Testis (tissue), 3 donors: ENCODE data around the gene SMIM23. TPM values are rescaled to one million over a fixed set of nuclear protein-coding genes. Genes with fewer than 3 reads are reported as not detected.

Source experiments
- DNase-seq: peaks from one replicate; pipeline ENCODE4 v3.0.0-alpha.2; 2019
- H3K27ac ChIP-seq, 2 donors: fragments of 200-600 bp; sonication (generic); one replicate each; pipeline ENCODE4 v1.5.1; 2019
- H3K27me3 ChIP-seq: fragments of 200-600 bp; sonication (generic); one replicate; pipeline ENCODE4 v1.5.1; 2019
- H3K36me3 ChIP-seq: fragments of 200-600 bp; sonication (generic); one replicate; pipeline ENCODE4 v1.5.1; 2017; ENCODE audit warnings: low read depth; ENCODE audit errors: missing control alignments
- H3K4me1 ChIP-seq: fragments of 200-600 bp; sonication (generic); one replicate; pipeline ENCODE4 v1.5.1; 2019
- H3K4me3 ChIP-seq, 2 donors: fragments of 200-600 bp; sonication (generic); one replicate each; pipeline ENCODE4 v1.5.1; 2017 to 2019
- H3K9me3 ChIP-seq: fragments of 200-600 bp; sonication (generic); one replicate; pipeline ENCODE4 v1.5.1; 2017
- CTCF ChIP-seq, 3 experiments: fragments of 450-650 bp in 2 of 3; fragments of 200-600 bp in 1 of 3; sonication (generic) in 1 of 3; IDR thresholded peaks; one replicate each; pipeline ENCODE4 v1.5.1; 2016 to 2019; ENCODE audit warnings: antibody characterized with exemption in 3 of 3, mild to moderate bottlenecking in 2 of 3, moderate library complexity in 1 of 3
- POLR2A ChIP-seq: fragments of 450-650 bp; IDR thresholded peaks from one replicate; pipeline ENCODE4 v1.6.1; 2017; ENCODE audit warnings: antibody characterized with exemption, mild to moderate bottlenecking, moderate library complexity
- WGBS, 2 donors: methylation state at CpG; one replicate each; pipeline ENCODE4 v1.1.5; 2018; 5-methylcytosine and 5-hydroxymethylcytosine counted together
- intact Hi-C: fragments of 100-400 bp; cut with DNase I; formaldehyde crosslinking; loops from one replicate; pipeline ENCODE4 v1.15.1; 2023; ENCODE audit warnings: low total_unique reads
- polyA plus RNA-seq: library from polyadenylated mRNA; stranded (reverse); fragments of 350-450 nt; fragmentation: Illumina TruSeq; extraction: RNeasy Lipid Tissue Mini Kit (QIAGEN cat#74804); gene quantifications from one replicate; pipeline ENCODE4 v1.2.3, GENCODE V29; 2014; ENCODE audit warnings: low read depth, low replicate concordance; ENCODE audit not compliant: insufficient read depth
- total RNA-seq, 2 donors: library from RNA; depleted of rRNA; stranded (reverse); fragments of >200 nt; gene quantifications; one replicate each; pipeline ENCODE4 v1.2.3, GENCODE V29; 2016

SMIM23 gene
- total and polyA plus RNA-seq, 3 donors from 2014 or later = 1.4 to 24.4 (median 3.4) TPM

- intact Hi-C loops = no loop called here
- no peaks in the 10 kb centered on the region for H3K9me3 ChIP-seq
- no peak for DNase-seq
- H3K4me1 ChIP-seq = no peaks in the 10 kb centered on the region
- WGBS, 2 donors = 80 to 88% methylated on average over 5 of the region's 5 CpGs
- H3K27me3 ChIP-seq = no peaks in the 10 kb centered on the region
- TF ChIP-seq POLR2A = no peak
- no peak for TF ChIP-seq CTCF (IDR thresholded peaks at IDR 0.05)
- H3K27ac ChIP-seq = no peak overlapping the region
- H3K36me3 ChIP-seq = no peaks in the 10 kb centered on the region
- H3K4me3 ChIP-seq = no peak overlapping the region
Measured at GRCh38 chr5:171797543-171797942, 11.9 kb downstream of the SMIM23 start.

- H3K27me3 ChIP-seq = no peaks in the 10 kb centered on the region
- H3K4me3 ChIP-seq = no peak overlapping the region
- no peak for DNase-seq
- WGBS, 2 donors = 74 to 80% methylated on average over 8 of the region's 8 CpGs
- TF ChIP-seq POLR2A (no peak), CTCF (IDR thresholded peaks at IDR 0.05) (no peak)
- no peak overlapping the region for H3K27ac ChIP-seq
- no peaks in the 10 kb centered on the region for H3K36me3 ChIP-seq
- H3K4me1 ChIP-seq = no peaks in the 10 kb centered on the region
- intact Hi-C loops = no loop called here
- no peaks in the 10 kb centered on the region for H3K9me3 ChIP-seq
Measured at GRCh38 chr5:171798418-171798817, 12.8 kb downstream of the SMIM23 start.

- Histone ChIP-seq H3K36me3 (no peaks in the 10 kb centered on the region), H3K27ac (no peak overlapping the region), H3K4me3 (no peak overlapping the region), H3K4me1 (no peaks in the 10 kb centered on the region), H3K27me3 (no peaks in the 10 kb centered on the region), H3K9me3 (no peaks in the 10 kb centered on the region)
- intact Hi-C loops = no loop called here
- no peak for DNase-seq
- 85 to 100% methylated on average over 1 of the region's 1 CpG for WGBS, 2 donors
- TF ChIP-seq POLR2A (no peak), CTCF (IDR thresholded peaks at IDR 0.05) (no peak)
Measured at GRCh38 chr5:171801839-171802238, 16.2 kb downstream of the SMIM23 start.

GRCh38 chr5:171805746-171806145 is 20.1 kb downstream of the SMIM23 start:
- 77 to 79% methylated on average over 4 of the region's 4 CpGs for WGBS, 2 donors
- no peaks in the 10 kb centered on the region for H3K9me3 ChIP-seq
- H3K4me1 ChIP-seq = no peaks in the 10 kb centered on the region
- H3K27ac ChIP-seq = no peak overlapping the region
- H3K4me3 ChIP-seq = no peak overlapping the region
- TF ChIP-seq CTCF (IDR thresholded peaks at IDR 0.05) (no peak), POLR2A (no peak)
- H3K27me3 ChIP-seq = no peaks in the 10 kb centered on the region
- no peaks in the 10 kb centered on the region for H3K36me3 ChIP-seq
- no peak for DNase-seq
- intact Hi-C loops = no loop called here

- Histone ChIP-seq H3K4me3 (no peak overlapping the region), H3K36me3 (no peaks in the 10 kb centered on the region), H3K27ac (no peak overlapping the region), H3K4me1 (no peaks in the 10 kb centered on the region), H3K27me3 (no peaks in the 10 kb centered on the region), H3K9me3 (no peaks in the 10 kb centered on the region)
- DNase-seq = no peak
- 44 to 47% methylated on average over 22 of the region's 22 CpGs for WGBS, 2 donors
- intact Hi-C loops = no loop called here
- no peak for TF ChIP-seq CTCF (IDR thresholded peaks at IDR 0.05)
- no peak for TF ChIP-seq POLR2A
Measured at GRCh38 chr5:171806976-171807747, 21.5 kb downstream of the SMIM23 start.
